ENCODE results near the gene ITIH5.

ITIH5 gene

GRCh38 chr10:7647062-7647664, 19.6 kb downstream of the ITIH5 start:
- no peak overlapping the region for H3K4me3 ChIP-seq (ENCODE audit: low read length)
- DNase-seq (ENCODE audit: low read depth): no peak
- TF ChIP-seq CTCF (conservative IDR thresholded peaks at IDR 0.05; ENCODE audit: low read depth, low read length): no peak

- H3K4me3 ChIP-seq (ENCODE audit: low read length): no peak overlapping the region
- no peak for DNase-seq (ENCODE audit: low read depth)
- TF ChIP-seq CTCF (conservative IDR thresholded peaks at IDR 0.05; ENCODE audit: low read depth, low read length): no peak
These were observed 24.2 kb downstream of the ITIH5 start for GRCh38 chr10:7642491-7643011.

- no peak overlapping the region for H3K4me3 ChIP-seq (ENCODE audit: low read length)
- TF ChIP-seq CTCF (conservative IDR thresholded peaks at IDR 0.05; ENCODE audit: low read depth, low read length): no peak
- DNase-seq (ENCODE audit: low read depth): no peak
These were observed 31.2 kb downstream of the ITIH5 start for GRCh38 chr10:7635408-7636125.

GRCh38 chr10:7634142-7634894, 32.4 kb downstream of the ITIH5 start:
- TF ChIP-seq CTCF (conservative IDR thresholded peaks at IDR 0.05; ENCODE audit: low read depth, low read length): no peak
- no peak overlapping the region for H3K4me3 ChIP-seq (ENCODE audit: low read length)
- DNase-seq (ENCODE audit: low read depth): no peak

GRCh38 chr10:7626283-7626682, 40.5 kb downstream of the ITIH5 start:
- DNase-seq (ENCODE audit: low read depth): peak; percentile 25
- no peak overlapping the region for H3K4me3 ChIP-seq (ENCODE audit: low read length)
- TF ChIP-seq CTCF (conservative IDR thresholded peaks at IDR 0.05; ENCODE audit: low read depth, low read length): no peak

- TF ChIP-seq CTCF (conservative IDR thresholded peaks at IDR 0.05; ENCODE audit: low read depth, low read length): no peak
- no peak overlapping the region for H3K4me3 ChIP-seq (ENCODE audit: low read length)
- no peak for DNase-seq (ENCODE audit: low read depth)
These were observed 40.9 kb downstream of the ITIH5 start for GRCh38 chr10:7625836-7626235.
